Brain microvascular endothelial cell (primary cell): ENCODE data around the gene TPD52L2.

Source experiments
- DNase-seq: peaks from one replicate; pipeline ENCODE4 v3.0.0-alpha.2; 2020
- H3K27ac ChIP-seq: fragments of 250-450 bp; sonication (Bioruptor Pico); 2 replicates; pipeline ENCODE4 v1.5.1; 2020; ENCODE audit warnings: mild to moderate bottlenecking, moderate library complexity
- H3K27me3 ChIP-seq: fragments of 250-450 bp; sonication (Bioruptor Pico); replicated peaks from 2 replicates; pipeline ENCODE4 v1.5.1; 2020; ENCODE audit warnings: mild to moderate bottlenecking
- H3K36me3 ChIP-seq: fragments of 250-450 bp; sonication (Bioruptor Pico); replicated peaks from 2 replicates; pipeline ENCODE4 v1.5.1; 2020; ENCODE audit warnings: mild to moderate bottlenecking
- H3K4me3 ChIP-seq: 2 replicates; pipeline ENCODE4 v1.5.1; 2011; ENCODE audit warnings: low read depth, mild to moderate bottlenecking, control low read depth, low read length, moderate library complexity
- in situ Hi-C: cut with HindIII; loops from 2 replicates; pipeline ENCODE4 v1.10.0; 2017; ENCODE audit warnings: low sequenced_read_pairs, low pct_ligation_motif_present
- TF ChIP-seq, protein P1 (sequence below): IDR thresholded peaks from 2 replicates; pipeline ENCODE4 v1.5.1; 2011; ENCODE audit warnings: low read depth, mild to moderate bottlenecking, moderate library complexity, low read length, control low read depth, inconsistent platforms; ENCODE audit errors: missing control alignments

The TPD52L2 gene

GRCh38 chr20:63897978-63898561, 33.0 kb downstream of the TPD52L2 start:
- no peak for DNase-seq
- H3K27me3 ChIP-seq: no peaks in the 10 kb centered on the region
- in situ Hi-C loops: loop anchor here (25.0 kb wide), 1 partner anchor 311 kb away; no protein-coding TSS in a partner anchor
- H3K4me3 ChIP-seq: no peak overlapping the region
- no peak overlapping the region for H3K27ac ChIP-seq
- TF ChIP-seq, protein P1, sequence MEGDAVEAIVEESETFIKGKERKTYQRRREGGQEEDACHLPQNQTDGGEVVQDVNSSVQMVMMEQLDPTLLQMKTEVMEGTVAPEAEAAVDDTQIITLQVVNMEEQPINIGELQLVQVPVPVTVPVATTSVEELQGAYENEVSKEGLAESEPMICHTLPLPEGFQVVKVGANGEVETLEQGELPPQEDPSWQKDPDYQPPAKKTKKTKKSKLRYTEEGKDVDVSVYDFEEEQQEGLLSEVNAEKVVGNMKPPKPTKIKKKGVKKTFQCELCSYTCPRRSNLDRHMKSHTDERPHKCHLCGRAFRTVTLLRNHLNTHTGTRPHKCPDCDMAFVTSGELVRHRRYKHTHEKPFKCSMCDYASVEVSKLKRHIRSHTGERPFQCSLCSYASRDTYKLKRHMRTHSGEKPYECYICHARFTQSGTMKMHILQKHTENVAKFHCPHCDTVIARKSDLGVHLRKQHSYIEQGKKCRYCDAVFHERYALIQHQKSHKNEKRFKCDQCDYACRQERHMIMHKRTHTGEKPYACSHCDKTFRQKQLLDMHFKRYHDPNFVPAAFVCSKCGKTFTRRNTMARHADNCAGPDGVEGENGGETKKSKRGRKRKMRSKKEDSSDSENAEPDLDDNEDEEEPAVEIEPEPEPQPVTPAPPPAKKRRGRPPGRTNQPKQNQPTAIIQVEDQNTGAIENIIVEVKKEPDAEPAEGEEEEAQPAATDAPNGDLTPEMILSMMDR: no peak
- peaks cover 3% of the 10 kb centered on the region for H3K36me3 ChIP-seq

DNA sequence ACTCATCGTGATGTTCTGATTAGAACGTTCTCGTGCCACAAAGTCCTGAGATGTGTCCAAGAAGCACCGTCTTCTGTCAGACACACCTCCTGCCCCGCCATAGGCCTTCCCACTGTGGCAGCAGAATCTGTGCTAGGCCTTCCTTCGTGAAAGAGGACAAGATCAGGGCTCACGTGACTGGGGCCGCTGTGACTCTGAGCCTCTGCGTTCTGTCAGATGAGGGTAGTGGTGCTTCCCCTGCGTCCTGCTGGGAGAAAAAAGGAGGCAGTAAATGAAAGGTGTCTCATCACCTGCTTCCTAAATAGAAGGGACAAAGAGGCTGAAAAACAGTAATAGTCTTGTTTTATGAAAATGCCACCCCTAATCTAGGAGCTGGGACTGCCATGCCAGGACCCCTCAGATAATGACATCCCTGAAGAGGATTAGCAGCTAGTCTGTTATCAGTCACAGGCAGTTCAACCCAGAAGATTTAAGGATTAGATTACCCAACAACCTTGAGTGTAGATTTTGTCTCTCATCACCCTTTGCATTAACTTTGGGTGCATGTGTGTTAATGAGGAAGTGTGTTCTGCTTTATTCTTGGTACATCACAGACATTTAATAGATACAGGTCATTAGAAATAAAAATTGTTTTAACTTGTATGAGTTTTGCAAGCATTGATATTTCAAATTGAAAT, 34.0 kb downstream of the TPD52L2 start:
- no peak overlapping the region for H3K27ac ChIP-seq
- no peak overlapping the region for H3K4me3 ChIP-seq
- peaks cover 5% of the 10 kb centered on the region for H3K36me3 ChIP-seq
- TF ChIP-seq, protein P1: no peak
- no peak for DNase-seq
- H3K27me3 ChIP-seq: no peaks in the 10 kb centered on the region
- in situ Hi-C loops: loop anchor here (25.0 kb wide), 1 partner anchor 312 kb away; no protein-coding TSS in a partner anchor

DNA sequence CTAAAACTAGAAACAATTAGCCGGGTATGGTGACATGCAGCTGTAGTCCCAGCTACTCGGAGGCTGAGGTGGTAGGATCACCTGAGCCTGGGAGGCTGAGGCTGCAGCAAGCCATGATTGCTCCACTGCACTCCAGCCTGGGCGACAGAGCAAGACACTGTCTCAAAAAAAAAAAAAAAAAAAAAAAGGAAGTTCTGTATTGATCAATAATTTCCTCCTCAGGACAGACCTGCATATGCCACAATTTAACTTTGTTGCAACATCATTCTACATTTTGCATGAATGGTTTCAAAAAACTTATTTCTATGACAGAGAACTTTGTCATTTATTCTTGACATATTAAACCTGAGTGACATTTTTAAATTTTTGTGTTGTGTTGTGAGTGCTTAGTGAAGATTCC, 35.3 kb downstream of the TPD52L2 start:
- H3K4me3 ChIP-seq: no peak overlapping the region
- TF ChIP-seq, protein P1: no peak
- in situ Hi-C loops: no loop called here
- no peak overlapping the region for H3K27ac ChIP-seq
- no peak for DNase-seq
- peaks cover 5% of the 10 kb centered on the region for H3K36me3 ChIP-seq
- H3K27me3 ChIP-seq: no peaks in the 10 kb centered on the region

DNA sequence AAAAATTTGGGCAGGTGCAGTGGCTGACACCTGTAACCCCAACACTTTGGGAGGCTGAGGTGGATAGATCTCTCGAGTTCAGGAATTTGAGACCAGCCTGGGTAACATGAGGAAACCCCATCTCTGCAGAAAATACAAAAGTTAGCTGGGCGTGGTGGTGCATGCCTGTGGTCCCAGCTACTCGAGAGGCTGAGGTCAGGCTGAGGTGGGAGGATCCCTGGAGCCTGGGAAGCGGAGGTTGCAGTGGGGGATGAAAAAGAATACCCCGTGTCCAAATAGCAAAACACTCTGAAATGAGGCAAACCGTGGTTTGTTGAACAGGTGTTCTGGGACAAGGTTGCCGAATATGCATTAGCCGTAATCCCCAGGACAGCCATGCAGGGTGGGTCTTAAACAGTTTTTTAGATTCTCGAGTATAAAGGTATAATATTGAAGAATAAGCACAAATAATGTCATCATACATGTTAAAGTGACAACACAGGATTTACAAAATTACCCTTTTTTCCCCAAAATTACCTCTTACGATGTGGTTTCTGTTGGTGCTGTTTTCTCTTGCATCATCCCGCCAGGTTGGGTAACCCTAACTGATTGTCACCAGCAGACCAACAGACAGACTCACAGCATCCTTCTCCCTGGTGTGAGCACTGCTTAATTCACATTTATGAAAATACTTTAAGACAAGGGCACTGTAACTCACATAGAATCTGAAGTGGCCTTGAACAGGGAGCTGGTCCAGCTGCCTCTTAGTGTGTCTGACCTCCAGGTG, 38.9 kb downstream of the TPD52L2 start:
- DNase-seq: no peak
- TF ChIP-seq, protein P1: no peak
- Histone ChIP-seq H3K27ac (no peak overlapping the region), H3K27me3 (no peaks in the 10 kb centered on the region), H3K4me3 (no peak overlapping the region), H3K36me3 (peaks cover 3% of the 10 kb centered on the region)
- in situ Hi-C loops: no loop called here

DNA sequence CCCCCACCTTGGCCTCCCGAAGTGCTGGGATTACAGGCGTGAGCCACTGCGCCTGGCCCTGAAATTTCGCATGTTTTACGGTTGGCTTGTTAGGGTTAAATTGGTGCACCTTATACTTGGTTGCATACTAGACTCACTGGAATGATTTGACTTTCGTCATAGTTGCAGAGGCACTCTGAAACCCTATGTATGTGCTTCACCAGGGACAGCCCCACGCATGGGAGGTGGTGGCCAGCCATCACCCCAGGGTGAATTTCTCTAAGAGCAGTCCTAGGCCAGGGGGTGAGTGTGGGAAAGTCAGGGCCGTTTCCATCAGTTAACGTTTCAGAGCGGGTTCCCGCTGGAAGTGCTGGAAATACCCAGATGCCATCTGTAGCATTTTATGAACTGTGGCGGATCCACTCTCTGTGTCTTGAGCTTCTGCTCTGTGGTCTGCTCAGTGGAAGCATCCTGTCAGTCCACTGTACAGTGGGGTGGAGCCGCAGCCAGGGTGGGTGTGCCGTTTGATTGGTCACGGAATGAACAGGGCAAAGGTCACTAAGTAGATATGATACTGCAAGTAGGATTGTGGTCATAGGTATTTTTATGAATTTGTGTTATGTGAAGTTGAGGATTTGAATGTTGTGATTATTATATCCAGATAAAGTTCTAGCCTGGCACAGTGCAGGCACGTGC, 43.1 kb downstream of the TPD52L2 start:
- TF ChIP-seq, protein P1: no peak
- Histone ChIP-seq H3K36me3 (peaks cover 5% of the 10 kb centered on the region), H3K27ac (no peak overlapping the region), H3K27me3 (no peaks in the 10 kb centered on the region), H3K4me3 (no peak overlapping the region)
- DNase-seq: no peak
- in situ Hi-C loops: no loop called here
